SK-N-SH treated with all-trans-retinoic acid at 6 μM for 48 hours (cell line): ENCODE measurements around the gene XPO1.

Source experiments
- ATAC-seq: fragments of 200-7000 bp; cut with Tn5 transposase; 3 replicates; pipeline ENCODE4 v1.9.1; 2020; ENCODE audit warnings: mild to moderate bottlenecking, moderate library complexity
- ARNTL ChIP-seq: fragments of 450-650 bp; formaldehyde crosslinking; IDR thresholded peaks from 2 replicates; pipeline ENCODE4 v1.5.0; 2020; ENCODE audit warnings: low read depth, mild to moderate bottlenecking, moderate library complexity, borderline replicate concordance
- BACH2 ChIP-seq: fragments of 250-450 bp; sonication (Bioruptor Pico); IDR thresholded peaks from 2 replicates; pipeline ENCODE4 v1.9.0; 2021; ENCODE audit warnings: mild to moderate bottlenecking, borderline replicate concordance
- CSDC2 ChIP-seq: fragments of 250-450 bp; sonication (Bioruptor Pico); IDR thresholded peaks from 2 replicates; pipeline ENCODE4 v1.5.0; 2020; ENCODE audit warnings: mild to moderate bottlenecking, moderate library complexity
- CSRNP3 ChIP-seq: fragments of 250-450 bp; sonication (Bioruptor Pico); IDR thresholded peaks from 2 replicates; pipeline ENCODE4 v1.5.1; 2021; ENCODE audit warnings: mild to moderate bottlenecking, moderate library complexity
- ESRRG ChIP-seq: fragments of 250-450 bp; sonication (Bioruptor Pico); IDR thresholded peaks from 2 replicates; pipeline ENCODE4 v1.6.1; 2021; ENCODE audit warnings: mild to moderate bottlenecking
- GLIS3 ChIP-seq: fragments of 250-450 bp; sonication (Bioruptor Pico); IDR thresholded peaks from 2 replicates; pipeline ENCODE4 v1.5.0; 2020; ENCODE audit warnings: mild to moderate bottlenecking, moderate library complexity
- ISL1 ChIP-seq: fragments of 250-450 bp; sonication (Bioruptor Pico); IDR thresholded peaks from 2 replicates; pipeline ENCODE4 v2.1.2; 2022; ENCODE audit warnings: mild to moderate bottlenecking, moderate library complexity
- OSR1 ChIP-seq: fragments of 250-450 bp; sonication (Bioruptor Pico); IDR thresholded peaks from 2 replicates; pipeline ENCODE4 v1.8.0; 2022; ENCODE audit warnings: moderate library complexity, mild to moderate bottlenecking, inconsistent platforms
- PATZ1 ChIP-seq: fragments of 250-450 bp; sonication (Bioruptor Pico); IDR thresholded peaks from 2 replicates; pipeline ENCODE4 v1.8.0; 2020; ENCODE audit warnings: mild to moderate bottlenecking, moderate library complexity, borderline replicate concordance
- PPARA ChIP-seq: fragments of 250-450 bp; sonication (Bioruptor Pico); IDR thresholded peaks from 2 replicates; pipeline ENCODE4 v1.5.0; 2020; ENCODE audit warnings: mild to moderate bottlenecking, borderline replicate concordance
- RARB ChIP-seq: fragments of 250-450 bp; sonication (Bioruptor Pico); IDR thresholded peaks from 2 replicates; pipeline ENCODE4 v1.8.0; 2021; ENCODE audit warnings: mild to moderate bottlenecking, moderate library complexity
- SNAI2 ChIP-seq: fragments of 250-450 bp; sonication (Bioruptor Pico); IDR thresholded peaks from 2 replicates; pipeline ENCODE4 v1.5.0; 2020; ENCODE audit warnings: mild to moderate bottlenecking, moderate library complexity
- TCF4 ChIP-seq: fragments of 250-450 bp; sonication (Bioruptor Pico); IDR thresholded peaks from 2 replicates; pipeline ENCODE4 v1.8.0; 2021; ENCODE audit warnings: mild to moderate bottlenecking, moderate library complexity, borderline replicate concordance
- TOX ChIP-seq: fragments of 250-450 bp; sonication (Bioruptor Pico); IDR thresholded peaks from 2 replicates; pipeline ENCODE4 v1.8.0; 2021; ENCODE audit warnings: mild to moderate bottlenecking, moderate library complexity, borderline replicate concordance
- TSHZ2 ChIP-seq: fragments of 250-450 bp; sonication (Bioruptor Pico); IDR thresholded peaks from 2 replicates; pipeline ENCODE4 v1.5.0; 2020; ENCODE audit warnings: mild to moderate bottlenecking, moderate library complexity
- ZC3H10 ChIP-seq: fragments of 250-450 bp; sonication (Bioruptor Pico); IDR thresholded peaks from 2 replicates; pipeline ENCODE4 v1.5.1; 2021; ENCODE audit warnings: mild to moderate bottlenecking, moderate library complexity
- ZFP3 ChIP-seq: fragments of 250-450 bp; sonication (Bioruptor Pico); IDR thresholded peaks from 2 replicates; pipeline ENCODE4 v1.5.0; 2020; ENCODE audit warnings: mild to moderate bottlenecking, moderate library complexity
- ZNF565 ChIP-seq: fragments of 450-650 bp; formaldehyde crosslinking; conservative IDR thresholded peaks from 2 replicates; pipeline ENCODE4 v1.5.0; 2020; ENCODE audit warnings: low read depth, mild to moderate bottlenecking, moderate library complexity
- ZNF70 ChIP-seq: fragments of 450-650 bp; formaldehyde crosslinking; IDR thresholded peaks from 2 replicates; pipeline ENCODE4 v1.5.0; 2020; ENCODE audit warnings: mild to moderate bottlenecking, moderate library complexity
- ZNF8 ChIP-seq: fragments of 450-650 bp; formaldehyde crosslinking; IDR thresholded peaks from 2 replicates; pipeline ENCODE4 v1.5.0; 2020; ENCODE audit warnings: mild to moderate bottlenecking, moderate library complexity

Gene XPO1

DNA sequence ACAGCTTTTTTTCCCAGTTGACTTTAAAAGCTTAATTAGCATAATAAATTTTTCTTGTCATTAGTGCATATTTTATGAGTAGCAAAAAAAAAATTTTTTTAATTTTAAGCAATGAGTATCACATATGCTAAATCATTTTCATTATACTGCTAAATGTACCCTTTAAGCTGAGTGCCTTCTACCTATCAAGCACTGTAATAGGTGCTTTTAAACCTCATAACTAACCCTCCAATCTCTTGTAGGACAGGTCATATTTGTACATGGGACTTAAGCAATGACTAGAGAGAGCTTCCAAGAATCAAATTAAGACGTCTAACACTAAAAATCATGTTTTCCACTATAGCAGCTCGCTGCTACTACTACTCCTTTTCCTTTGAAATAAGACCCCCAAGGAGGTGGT, 7.4 kb downstream of the XPO1 start:
- no peak for TF ChIP-seq RARB (CRISPR knock-in tag)
- TF ChIP-seq ZNF565: no peak
- no peak for TF ChIP-seq GLIS3
- no peak for TF ChIP-seq TOX (CRISPR knock-in tag)
- TF ChIP-seq ZFP3 (CRISPR knock-in tag): no peak
- TF ChIP-seq ZNF8 (CRISPR knock-in tag): no peak
- TF ChIP-seq CSDC2 (CRISPR knock-in tag): no peak
- TF ChIP-seq PATZ1 (CRISPR knock-in tag): no peak
- TF ChIP-seq ZC3H10: no peak
- TF ChIP-seq TSHZ2 (CRISPR knock-in tag): no peak
- TF ChIP-seq ESRRG (CRISPR knock-in tag): no peak
- TF ChIP-seq ISL1: no peak
- no peak for TF ChIP-seq PPARA (CRISPR knock-in tag)
- no peak for TF ChIP-seq TCF4 (CRISPR knock-in tag)
- no peak for TF ChIP-seq SNAI2 (CRISPR knock-in tag)
- no peak for TF ChIP-seq CSRNP3 (CRISPR knock-in tag)
- no peak for TF ChIP-seq ZNF70 (CRISPR knock-in tag)
- no peak for TF ChIP-seq OSR1 (CRISPR knock-in tag)
- no peak for ATAC-seq

DNA sequence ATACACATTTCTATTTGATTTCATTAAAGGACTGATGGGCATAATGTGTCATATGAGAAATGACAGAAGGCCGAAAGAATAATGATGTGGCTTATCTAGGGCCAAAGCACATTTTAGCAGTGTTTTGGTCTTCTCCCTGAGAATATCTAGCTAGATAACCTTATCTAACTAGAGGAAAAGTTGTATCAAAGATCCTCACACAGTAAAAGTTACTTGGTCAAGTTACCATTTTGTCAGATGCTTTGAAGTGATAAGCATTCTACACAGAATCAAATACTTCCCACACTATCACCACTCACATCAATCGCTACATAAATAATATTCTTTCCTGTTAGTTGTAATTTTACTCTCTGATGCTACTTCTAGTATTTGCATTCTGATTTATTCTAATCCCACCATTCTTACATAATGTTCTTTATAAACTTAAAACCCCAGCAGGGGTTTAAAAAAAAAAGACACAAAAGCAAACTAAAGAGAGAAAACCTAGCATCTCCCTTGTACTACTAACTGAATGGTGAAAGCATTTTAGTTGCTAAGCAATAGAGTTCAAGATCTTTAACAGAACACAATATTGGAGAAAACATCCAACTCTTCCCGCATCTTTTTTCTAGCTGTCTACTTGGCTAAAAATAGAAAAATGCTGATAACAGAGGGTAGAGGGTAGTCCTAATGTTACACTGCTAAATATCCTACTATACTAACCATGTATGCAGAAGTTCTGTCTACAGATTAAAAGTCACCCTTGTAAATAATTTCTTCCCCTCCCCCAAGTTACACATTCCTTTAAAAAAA, 8.0 kb downstream of the XPO1 start:
- TF ChIP-seq SNAI2 (CRISPR knock-in tag): no peak
- ATAC-seq: peak; percentile 28; the same call in 2 of the 3 replicates

DNA sequence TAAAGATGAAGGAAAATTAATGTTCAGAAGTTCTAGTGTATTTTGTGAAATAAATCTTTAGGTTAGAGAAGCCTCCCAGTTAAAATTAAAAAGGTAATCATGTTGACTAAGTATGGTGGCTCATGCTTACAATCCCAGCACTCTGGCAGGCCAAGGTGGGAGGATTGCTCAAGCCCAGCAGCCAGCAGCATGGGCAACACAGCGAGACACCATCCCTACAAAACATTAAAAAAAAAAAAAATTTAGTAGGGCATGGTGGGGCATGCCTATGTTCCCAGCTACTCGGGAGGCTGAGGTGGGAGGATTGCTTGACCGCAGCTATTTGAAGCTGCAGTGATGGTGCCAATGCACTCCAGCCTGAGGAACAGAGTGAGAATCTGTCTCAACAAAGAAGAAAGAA, 17.9 kb downstream of the XPO1 start:
- ATAC-seq: no peak
- TF ChIP-seq ZNF70 (CRISPR knock-in tag): no peak
- TF ChIP-seq TOX (CRISPR knock-in tag): no peak
- no peak for TF ChIP-seq ZFP3 (CRISPR knock-in tag)
- TF ChIP-seq CSDC2 (CRISPR knock-in tag): no peak
- no peak for TF ChIP-seq ZNF565
- no peak for TF ChIP-seq TSHZ2 (CRISPR knock-in tag)
- TF ChIP-seq, all 23 proteins: peak for 0

DNA sequence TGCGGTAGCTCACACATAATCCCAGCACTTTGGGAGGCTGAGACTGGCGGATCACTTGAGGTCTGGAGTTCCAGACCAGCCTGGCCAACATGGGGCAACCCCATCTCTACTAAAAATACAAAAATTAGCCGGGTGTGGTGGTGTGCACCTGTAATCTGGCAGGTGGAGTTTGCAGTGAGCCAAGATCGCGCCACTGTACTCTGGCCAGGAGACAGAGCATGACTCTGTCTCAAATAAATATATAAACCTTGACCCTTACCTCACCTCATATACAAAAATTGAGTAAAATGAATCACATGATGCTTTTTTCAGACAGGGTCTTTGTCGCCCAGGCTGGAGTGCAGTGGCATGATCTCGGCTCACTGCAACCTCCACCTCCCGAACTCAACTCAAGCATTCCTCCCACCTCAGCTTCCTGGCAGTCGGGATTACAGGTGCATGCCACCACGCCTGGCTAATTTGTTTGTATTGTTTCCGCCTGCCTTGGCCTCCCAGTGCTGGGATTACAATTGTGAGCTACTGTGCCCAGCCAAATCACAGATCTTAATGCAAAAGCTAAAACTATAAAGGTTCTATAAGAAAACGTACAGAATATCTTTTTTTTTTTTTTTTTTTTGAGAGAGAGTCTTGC, 25.3 kb downstream of the XPO1 start:
- no peak for ATAC-seq
- TF ChIP-seq CSRNP3 (CRISPR knock-in tag) (no peak), ZNF565 (no peak), ARNTL (no peak), BACH2 (CRISPR knock-in tag) (no peak), TSHZ2 (CRISPR knock-in tag) (no peak), ZNF8 (CRISPR knock-in tag) (no peak), ZNF70 (CRISPR knock-in tag) (no peak), ZC3H10 (no peak), RARB (CRISPR knock-in tag) (no peak), GLIS3 (no peak)
